Endothelial cell of umbilical vein (primary cell): Measurements from ENCODE around the gene HSPG2. TPM values are rescaled to one million over a fixed set of nuclear protein-coding genes. Genes with fewer than 3 reads are reported as not detected.

Source experiments
- BruUV-seq: library from RNA; stranded (reverse); fragments of 400-500 nt; replicated peaks from 2 replicates; lab custom pipeline; 2021; lab: Mats Ljungman, UMichigan
- CTCF ChIA-PET: fragments of 300-600, 350-600 bp; sonication (Branson Sonifier 250); formaldehyde crosslinking; loops from one replicate; lab custom pipeline; 2021; ENCODE audit warnings: antibody characterized with exemption, inconsistent platforms; lab: Charles Lee
- POLR2A ChIA-PET: fragments of 300-600, 350-600 bp; sonication (Branson Sonifier 250); formaldehyde crosslinking; loops from one replicate; lab custom pipeline; 2021; ENCODE audit warnings: antibody characterized with exemption, inconsistent platforms; lab: Charles Lee
- DNase-seq: peaks from one replicate; pipeline ENCODE4 v3.0.0-alpha.2; 2011; ENCODE audit warnings: low read depth, low spot score
- FAIRE-seq: peaks from 2 replicates; lab custom pipeline; 2011; peaks lifted over from hg19 to GRCh38; lab: Jason Lieb, UNC
- H2AFZ ChIP-seq: 2 replicates; pipeline ENCODE4 v1.6.0; 2012; ENCODE audit warnings: low read depth, low read length, control low read depth, inconsistent platforms
- H3K27ac ChIP-seq: 2 replicates; pipeline ENCODE4 v1.5.1; 2011; ENCODE audit warnings: low read depth, mild to moderate bottlenecking, control low read depth, low read length, moderate library complexity; ENCODE audit not compliant: insufficient read depth
- H3K27me3 ChIP-seq, 2 experiments: 2 replicates each; pipeline versions ENCODE4 v1.6.0 to v1.6.1; 2011; ENCODE audit warnings: low read length in 2 of 2, mixed read lengths in 1 of 2; ENCODE audit not compliant: control insufficient read depth in 2 of 2, insufficient read depth in 2 of 2
- H3K36me3 ChIP-seq, 2 experiments: 2 replicates in 1 of 2; 3 replicates in 1 of 2; pipeline ENCODE4 v1.5.1; 2011; ENCODE audit warnings: low read length in 2 of 2, mild to moderate bottlenecking in 1 of 2, moderate library complexity in 1 of 2; ENCODE audit not compliant: control insufficient read depth in 2 of 2, insufficient read depth in 2 of 2; ENCODE audit errors: extremely low read depth in 1 of 2
- H3K4me1 ChIP-seq: 3 replicates; pipeline ENCODE4 v1.5.1; 2011; ENCODE audit warnings: mild to moderate bottlenecking, low read length; ENCODE audit not compliant: control insufficient read depth, insufficient read depth; ENCODE audit errors: extremely low read depth
- H3K4me2 ChIP-seq: 2 replicates; pipeline ENCODE4 v1.6.1; 2011; ENCODE audit warnings: low read length, control low read depth, mixed read lengths; ENCODE audit not compliant: insufficient read depth
- H3K4me3 ChIP-seq, 3 experiments: fragments of 200-600 bp in 1 of 3; sonication (generic), shearing (Covaris generic) in 1 of 3; replicated peaks in 1 of 3; 2 replicates each; pipeline ENCODE4 v1.5.1; 2011 to 2016; ENCODE audit warnings: control low read depth in 3 of 3, low read length in 3 of 3, mild to moderate bottlenecking in 2 of 3, inconsistent platforms in 1 of 3, low read depth in 1 of 3, moderate library complexity in 1 of 3; ENCODE audit not compliant: insufficient read depth in 1 of 3
- H3K79me2 ChIP-seq: 2 replicates; pipeline ENCODE4 v1.6.0; 2012; ENCODE audit warnings: low read length, inconsistent platforms; ENCODE audit not compliant: control insufficient read depth, insufficient read depth
- H3K9ac ChIP-seq: replicated peaks from 2 replicates; pipeline ENCODE3; 2011; ENCODE audit warnings: low read length, control low read depth; ENCODE audit not compliant: insufficient read depth; ENCODE audit errors: extremely low read depth
- H3K9me1 ChIP-seq: replicated peaks from 3 replicates; pipeline ENCODE4 v1.6.0; 2011; ENCODE audit warnings: mild to moderate bottlenecking, low read length; ENCODE audit not compliant: control insufficient read depth, insufficient read depth; ENCODE audit errors: extremely low read depth
- H3K9me3 ChIP-seq: replicated peaks from 2 replicates; pipeline ENCODE4 v1.5.1; 2012; ENCODE audit warnings: low read length, inconsistent platforms; ENCODE audit not compliant: control insufficient read depth, insufficient read depth
- H4K20me1 ChIP-seq: replicated peaks from 2 replicates; pipeline ENCODE3; 2011; ENCODE audit warnings: mild to moderate bottlenecking, low read length; ENCODE audit not compliant: control insufficient read depth, insufficient read depth; ENCODE audit errors: extremely low read depth
- EZH2 ChIP-seq: IDR thresholded peaks from 2 replicates; pipeline ENCODE4 v1.6.1; 2012; ENCODE audit warnings: borderline replicate concordance, low read depth, mild to moderate bottlenecking, moderate library complexity, low read length, inconsistent platforms; ENCODE audit not compliant: severe bottlenecking
- FOS ChIP-seq: IDR thresholded peaks from 2 replicates; pipeline ENCODE4 v1.6.1; 2011; ENCODE audit warnings: mild to moderate bottlenecking, low read length, moderate library complexity, borderline replicate concordance; ENCODE audit not compliant: insufficient read depth
- GATA2 ChIP-seq: IDR thresholded peaks from 2 replicates; pipeline ENCODE4 v1.7.0; 2011; ENCODE audit warnings: low read depth, mild to moderate bottlenecking, moderate library complexity, mixed read lengths, low read length; ENCODE audit not compliant: insufficient read length, insufficient read depth
- JUN ChIP-seq: IDR thresholded peaks from 2 replicates; pipeline ENCODE4 v1.6.1; 2011; ENCODE audit warnings: borderline replicate concordance, low read depth; ENCODE audit not compliant: insufficient read length, insufficient read depth
- MYC ChIP-seq: IDR thresholded peaks from one replicate; pipeline ENCODE4 v1.6.1; 2011; ENCODE audit warnings: mild to moderate bottlenecking, low read depth, low read length
- POLR2A ChIP-seq: IDR thresholded peaks from 2 replicates; pipeline ENCODE4 v1.6.1; 2012; ENCODE audit warnings: low read depth, mild to moderate bottlenecking, control low read depth, low read length
- POLR2AphosphoS5 ChIP-seq: IDR thresholded peaks from 2 replicates; pipeline ENCODE4 v1.6.1; 2012; ENCODE audit warnings: low read depth, mild to moderate bottlenecking, control low read depth, low read length, moderate library complexity; ENCODE audit not compliant: insufficient read depth
- dilution Hi-C: fragments of 300-500 bp; cut with MboI; formaldehyde crosslinking; loops from one replicate; pipeline ENCODE4 v1.15.0; 2019; ENCODE audit warnings: low sequenced_read_pairs; ENCODE audit not compliant: extremely low pct_ligation_motif_present
- intact Hi-C: fragments of 100-400 bp; cut with micrococcal nuclease; formaldehyde crosslinking; loops from one replicate; pipeline ENCODE4 v1.10.0; 2022
- polyA plus RNA-seq, 4 experiments: library from polyadenylated mRNA; depleted of rRNA in 3 of 4; stranded (reverse) in 3 of 4; unstranded in 1 of 4; fragments of >200 nt; gene quantifications; 2 replicates each; pipeline versions ENCODE4 v1.2.1 to v1.2.3, GENCODE V29; 2011 to 2012; ENCODE audit warnings: missing spikeins in 1 of 4
- total RNA-seq: library from RNA; stranded (reverse); gene quantifications from 2 replicates; pipeline ENCODE4 v1.2.3, GENCODE V29; 2021
- TF ChIP-seq, protein P1 (sequence below): IDR thresholded peaks from 2 replicates; pipeline ENCODE4 v1.6.1; 2011; ENCODE audit not compliant: insufficient read depth, insufficient read length
- TF ChIP-seq, protein P2 (sequence below), 2 donors: IDR thresholded peaks; 1 replicate in 1 of 2; 2 replicates in 1 of 2; pipeline ENCODE4 v1.5.1; 2011; ENCODE audit warnings: low read length in 2 of 2, mild to moderate bottlenecking in 2 of 2, moderate library complexity in 2 of 2, control low read depth in 1 of 2, inconsistent platforms in 1 of 2, low read depth in 1 of 2; ENCODE audit not compliant: insufficient read depth in 1 of 2; ENCODE audit errors: extremely low read depth in 1 of 2

HSPG2 gene
- total and polyA plus RNA-seq, 2 donors (not counting 3 experiments of a cell fraction or from before 2014, with no cell fraction given), result 734 to 3,499 TPM

DNA sequence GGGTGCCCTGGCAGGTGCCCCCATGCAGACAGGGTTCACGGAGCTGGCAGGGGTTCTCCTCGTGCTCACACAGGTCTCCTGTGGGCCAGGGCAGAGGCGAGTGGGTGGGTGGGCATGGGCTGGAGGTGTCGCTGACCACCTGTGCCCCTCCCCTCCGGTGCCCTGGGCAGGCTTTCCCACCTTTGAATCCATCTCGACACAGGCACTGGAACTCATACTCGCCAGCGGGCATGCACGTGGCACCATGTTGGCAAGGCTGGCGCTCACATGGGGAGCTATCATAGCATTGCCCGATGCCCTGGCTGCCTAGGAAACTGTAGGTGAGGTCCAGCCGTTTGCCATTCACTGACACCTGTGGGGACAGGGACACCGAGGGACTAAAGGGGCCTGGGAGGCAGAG is 109.0 kb downstream of the HSPG2 start:
- Histone ChIP-seq H3K4me2 (no peak overlapping the region), H3K4me3 (no peak overlapping the region), H3K9ac (no peak overlapping the region), H3K27me3 (no peaks in the 10 kb centered on the region), H4K20me1 (no peaks in the 10 kb centered on the region), H3K4me1 (no peaks in the 10 kb centered on the region), H3K9me1 (no peaks in the 10 kb centered on the region), H3K9me3 (no peaks in the 10 kb centered on the region), H2AFZ (no peak overlapping the region), H3K79me2 (peaks cover 8% of the 10 kb centered on the region), H3K36me3 (peaks cover 68 to 86% of the 10 kb centered on the region in 2 experiments), H3K27ac (no peak overlapping the region)
- no TSS peak for BruUV-seq
- POLR2A ChIA-PET, result no interaction called here
- dilution Hi-C loops, result no loop called here
- TF ChIP-seq POLR2A, result no peak
- no peak for TF ChIP-seq POLR2AphosphoS5
- TF ChIP-seq MYC, result no peak
- TF ChIP-seq, protein P1, sequence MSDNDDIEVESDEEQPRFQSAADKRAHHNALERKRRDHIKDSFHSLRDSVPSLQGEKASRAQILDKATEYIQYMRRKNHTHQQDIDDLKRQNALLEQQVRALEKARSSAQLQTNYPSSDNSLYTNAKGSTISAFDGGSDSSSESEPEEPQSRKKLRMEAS, result no peak
- TF ChIP-seq, protein P2, sequence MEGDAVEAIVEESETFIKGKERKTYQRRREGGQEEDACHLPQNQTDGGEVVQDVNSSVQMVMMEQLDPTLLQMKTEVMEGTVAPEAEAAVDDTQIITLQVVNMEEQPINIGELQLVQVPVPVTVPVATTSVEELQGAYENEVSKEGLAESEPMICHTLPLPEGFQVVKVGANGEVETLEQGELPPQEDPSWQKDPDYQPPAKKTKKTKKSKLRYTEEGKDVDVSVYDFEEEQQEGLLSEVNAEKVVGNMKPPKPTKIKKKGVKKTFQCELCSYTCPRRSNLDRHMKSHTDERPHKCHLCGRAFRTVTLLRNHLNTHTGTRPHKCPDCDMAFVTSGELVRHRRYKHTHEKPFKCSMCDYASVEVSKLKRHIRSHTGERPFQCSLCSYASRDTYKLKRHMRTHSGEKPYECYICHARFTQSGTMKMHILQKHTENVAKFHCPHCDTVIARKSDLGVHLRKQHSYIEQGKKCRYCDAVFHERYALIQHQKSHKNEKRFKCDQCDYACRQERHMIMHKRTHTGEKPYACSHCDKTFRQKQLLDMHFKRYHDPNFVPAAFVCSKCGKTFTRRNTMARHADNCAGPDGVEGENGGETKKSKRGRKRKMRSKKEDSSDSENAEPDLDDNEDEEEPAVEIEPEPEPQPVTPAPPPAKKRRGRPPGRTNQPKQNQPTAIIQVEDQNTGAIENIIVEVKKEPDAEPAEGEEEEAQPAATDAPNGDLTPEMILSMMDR (IDR thresholded peaks at IDR 0.05; ENCODE audit: extremely low read depth in 1 of 2, insufficient read depth in 1 of 2, low read depth in 1 of 2, low read length in 2 of 2), result no peak
- TF ChIP-seq JUN, result no peak
- TF ChIP-seq EZH2, result no peak
- TF ChIP-seq FOS, result no peak
- TF ChIP-seq GATA2, result no peak
- CTCF ChIA-PET, result no interaction called here
- FAIRE-seq (no peak), DNase-seq (no peak)
- intact Hi-C loops, result no loop called here
